ENCODE measurements around the gene TECRL.
A peak's percentile ranks its signal among the peaks of the same experiment; 100 is the strongest.

TECRL gene, protein sequence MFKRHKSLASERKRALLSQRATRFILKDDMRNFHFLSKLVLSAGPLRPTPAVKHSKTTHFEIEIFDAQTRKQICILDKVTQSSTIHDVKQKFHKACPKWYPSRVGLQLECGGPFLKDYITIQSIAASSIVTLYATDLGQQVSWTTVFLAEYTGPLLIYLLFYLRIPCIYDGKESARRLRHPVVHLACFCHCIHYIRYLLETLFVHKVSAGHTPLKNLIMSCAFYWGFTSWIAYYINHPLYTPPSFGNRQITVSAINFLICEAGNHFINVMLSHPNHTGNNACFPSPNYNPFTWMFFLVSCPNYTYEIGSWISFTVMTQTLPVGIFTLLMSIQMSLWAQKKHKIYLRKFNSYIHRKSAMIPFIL

DNA sequence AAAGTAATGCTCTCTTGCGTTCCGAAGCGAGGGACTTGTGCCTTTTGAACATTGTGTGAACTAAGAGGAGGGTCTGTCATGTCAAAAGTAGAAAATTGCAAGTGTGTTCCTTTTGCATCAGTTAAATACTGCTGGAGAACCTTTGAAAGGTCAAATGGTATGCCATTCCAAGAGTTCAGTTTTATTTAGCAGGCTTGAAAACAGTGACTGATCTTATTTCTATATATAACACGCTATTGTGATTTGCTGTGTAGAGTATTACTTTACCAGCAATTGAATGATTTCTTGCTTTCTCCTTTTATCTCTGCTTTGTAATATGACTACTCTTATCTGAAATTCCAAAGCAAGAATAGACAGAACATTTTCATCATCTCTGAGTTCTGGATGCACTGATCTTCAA is at the start of gene TECRL:
Gene TECRL (minus strand): TSS at position 151 of the 400 bp plus-strand sequence. CDS start 99 bp downstream, at position 52.
- DNase-seq (ENCODE audit: low read depth, low spot score) = no peak

GRCh38 chr4:64432674-64433073 is 23.4 kb upstream of the TECRL start:
- no peak for DNase-seq (ENCODE audit: low read depth, low spot score)

DNA sequence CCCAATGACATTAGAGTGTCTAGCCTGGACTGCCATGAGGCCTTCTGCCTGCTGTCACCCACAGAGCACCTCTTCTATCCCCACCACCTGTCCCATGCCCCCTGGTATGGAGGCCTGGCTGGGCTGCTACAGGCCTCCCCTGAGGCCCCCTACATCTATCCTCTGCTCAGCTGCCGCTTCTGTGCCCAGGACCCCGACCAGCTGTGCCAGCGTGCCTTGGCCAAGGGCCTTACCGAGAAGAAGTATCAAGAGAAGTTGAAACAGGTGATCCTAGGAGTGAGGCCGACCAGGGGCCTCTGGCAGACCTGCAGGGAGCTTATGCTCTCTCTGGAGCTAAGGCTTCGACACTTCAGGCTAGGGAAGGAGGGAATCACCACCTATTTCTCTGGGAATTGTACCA is 21.7 kb upstream of the TECRL start:
- no peak for DNase-seq (ENCODE audit: low read depth, low spot score)

DNA sequence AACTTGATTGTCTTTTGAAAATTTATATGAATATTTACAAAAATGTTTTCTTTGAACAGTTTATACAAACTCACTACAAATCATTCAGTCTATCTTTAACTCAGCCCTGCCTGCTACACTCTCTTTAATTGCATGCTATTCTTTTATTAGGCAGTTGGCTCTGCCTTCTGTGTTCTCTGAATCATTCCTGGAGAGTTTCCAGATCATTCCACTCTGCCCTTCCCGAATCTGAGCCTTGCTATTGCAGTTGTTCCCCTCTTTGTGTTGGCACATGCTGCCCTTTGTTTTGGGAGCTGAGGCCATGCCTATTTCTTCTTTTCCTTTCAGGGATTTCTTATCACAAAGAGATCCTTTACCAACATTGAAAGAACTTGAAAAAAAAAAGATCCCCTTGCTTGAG is 8.7 kb upstream of the TECRL start:
- DNase-seq (ENCODE audit: low read depth, low spot score) = no peak

DNA sequence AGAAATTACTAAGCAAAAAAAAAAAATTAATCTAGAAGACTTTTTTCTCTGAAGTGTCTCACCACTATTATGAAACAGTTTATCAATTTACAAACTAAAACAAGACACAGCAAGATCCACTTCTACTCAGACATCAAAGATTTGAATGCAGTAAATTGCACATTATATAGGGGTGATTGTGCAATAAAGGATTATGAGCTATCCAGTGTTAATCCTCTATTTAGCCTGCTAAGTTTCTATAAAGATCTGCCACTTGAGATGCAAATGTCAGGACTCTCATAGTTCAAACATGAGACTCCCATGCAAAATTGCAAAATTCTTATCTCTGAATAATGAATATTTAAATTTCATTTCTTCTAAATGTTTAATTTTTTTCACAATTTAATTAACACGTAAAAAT is 2.2 kb downstream of the TECRL start:
- no peak for DNase-seq (ENCODE audit: low read depth, low spot score)

DNA sequence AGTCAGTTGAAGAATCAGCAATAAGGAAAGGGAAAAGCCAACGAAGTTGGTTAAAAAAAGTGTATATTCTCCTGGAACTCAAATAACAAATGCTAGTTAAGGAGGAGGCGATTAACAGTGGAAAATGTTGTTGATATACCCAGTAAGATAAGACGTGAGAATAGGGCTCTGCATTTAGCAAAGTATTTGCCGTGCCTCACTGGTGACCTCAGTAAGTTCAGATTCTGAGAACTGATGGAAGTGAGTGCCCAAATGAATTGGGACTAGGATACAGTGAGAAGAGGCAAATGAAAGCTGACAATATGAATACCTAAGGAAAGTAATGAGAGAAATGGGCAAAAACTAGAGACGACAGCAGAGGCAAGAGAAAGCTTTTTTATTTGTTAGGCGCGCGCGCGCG is 3.5 kb downstream of the TECRL start:
- no peak for DNase-seq (ENCODE audit: low read depth, low spot score)

DNA sequence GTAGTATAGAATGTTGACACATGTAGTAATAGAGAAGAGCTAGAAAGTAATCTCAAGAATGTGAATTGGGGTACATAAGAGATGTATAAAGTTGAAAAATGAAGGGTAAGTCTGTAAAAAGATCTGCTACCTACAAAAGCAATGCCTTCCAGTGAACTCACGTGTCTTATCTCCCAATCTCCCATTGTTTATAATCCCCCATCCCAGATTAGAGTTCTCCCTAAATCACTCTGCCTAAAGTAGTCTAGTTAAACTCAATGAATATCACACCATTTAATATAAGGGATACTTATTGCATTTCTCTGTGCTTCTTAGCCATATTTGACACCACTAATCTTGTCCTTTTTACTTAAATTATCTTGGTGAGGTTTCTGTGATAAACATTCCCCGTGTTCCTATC is 6.6 kb downstream of the TECRL start:
- no peak for DNase-seq (ENCODE audit: low read depth, low spot score)

GRCh38 chr4:64399313-64400109 is 9.7 kb downstream of the TECRL start:
- DNase-seq (ENCODE audit: low read depth, low spot score) = peak; percentile 48

GRCh38 chr4:64394469-64394868 is 14.8 kb downstream of the TECRL start:
- DNase-seq (ENCODE audit: low read depth, low spot score) = no peak

- DNase-seq (ENCODE audit: low read depth, low spot score) = no peak
Observed at GRCh38 chr4:64388252-64388651, 21.0 kb downstream of the TECRL start.

GRCh38 chr4:64385220-64385619 is 24.0 kb downstream of the TECRL start:
- no peak for DNase-seq (ENCODE audit: low read depth, low spot score)

DNA sequence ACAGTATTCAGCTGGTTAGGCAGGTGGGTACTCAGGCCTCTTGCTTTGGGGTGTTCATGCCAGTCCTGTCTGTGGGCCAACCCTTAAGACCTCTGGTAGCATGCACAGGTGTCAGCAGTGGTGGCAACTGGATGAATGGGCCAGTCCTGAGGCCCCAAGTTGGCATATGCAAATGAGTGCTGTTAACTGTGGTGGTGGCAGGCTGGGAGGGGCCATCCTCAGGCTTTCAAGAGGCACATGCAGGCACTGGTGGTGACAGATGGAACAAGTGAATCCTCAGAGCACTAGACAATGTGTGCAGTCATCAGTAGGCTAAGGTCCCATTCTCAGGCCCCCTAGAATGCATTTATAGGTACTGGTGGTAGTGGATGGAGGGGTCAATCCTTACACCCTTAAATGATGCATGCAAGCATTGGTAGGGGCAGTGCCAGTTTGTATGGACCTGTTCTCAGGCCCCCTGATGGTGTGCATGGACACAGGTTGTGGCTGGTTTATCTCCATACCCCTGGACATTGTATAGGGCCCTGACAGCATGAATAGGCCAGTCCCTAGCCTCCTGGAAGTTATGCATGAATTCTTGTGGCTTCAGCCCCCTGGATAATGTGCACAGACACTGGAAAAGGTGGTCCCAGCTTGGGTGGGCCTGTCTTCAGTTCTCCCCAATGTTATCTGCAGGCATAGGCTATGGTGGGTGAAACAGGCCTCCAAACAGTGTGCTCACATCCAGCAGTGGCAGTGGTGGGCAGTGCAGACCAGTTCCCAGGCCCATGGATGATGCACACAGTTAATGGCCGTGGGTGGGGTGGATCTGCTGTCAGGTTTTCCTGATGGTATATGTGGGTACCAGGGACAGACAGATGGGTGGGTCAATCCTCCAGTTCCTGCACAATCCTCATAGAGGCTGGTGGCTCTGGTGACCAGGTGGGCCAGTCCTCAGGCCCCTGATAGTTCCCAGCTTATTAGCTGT is 24.7 kb downstream of the TECRL start:
- DNase-seq (ENCODE audit: low read depth, low spot score) = no peak

DNA sequence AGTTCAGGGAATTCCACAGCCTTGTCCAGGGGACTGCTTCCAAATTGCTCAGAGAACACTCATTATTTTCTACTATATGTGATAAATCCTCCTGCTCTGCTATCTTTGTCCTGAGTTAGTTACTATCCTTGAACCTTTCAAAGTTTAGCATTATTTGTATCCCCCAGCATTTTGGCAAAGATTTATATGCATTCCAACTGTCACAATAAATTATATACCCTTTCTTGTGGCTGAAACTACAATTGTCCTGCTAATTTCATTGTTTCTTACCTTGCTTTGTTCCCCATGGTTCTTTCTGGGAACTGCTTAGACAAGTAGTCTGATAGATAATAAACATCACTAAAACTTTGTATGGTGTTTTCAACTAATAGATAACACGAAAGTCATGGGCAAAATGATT is 40.5 kb downstream of the TECRL start:
- DNase-seq (ENCODE audit: low read depth, low spot score) = no peak

DNA sequence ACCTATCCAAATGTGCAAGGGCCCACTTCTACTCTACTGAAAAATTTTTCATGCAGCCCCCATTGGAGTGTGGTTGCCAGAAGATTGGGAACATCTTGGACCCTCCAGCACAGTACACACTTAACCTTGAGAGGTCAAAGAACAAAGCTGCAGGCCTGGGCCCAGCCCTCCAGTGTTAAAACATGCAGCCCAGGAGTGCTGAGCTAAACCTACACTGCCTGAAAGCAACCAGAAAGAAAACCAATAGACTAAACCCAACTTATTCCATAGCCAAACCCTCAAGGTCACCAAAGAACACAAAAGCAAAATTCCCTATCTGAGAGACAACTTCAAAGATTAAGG is 47.9 kb downstream of the TECRL start:
- DNase-seq (ENCODE audit: low read depth, low spot score) = no peak

GRCh38 chr4:64360664-64361398 is 48.4 kb downstream of the TECRL start:
- no peak for DNase-seq (ENCODE audit: low read depth, low spot score)

- no peak for DNase-seq (ENCODE audit: low read depth, low spot score)
Observed at GRCh38 chr4:64359489-64359888, 49.8 kb downstream of the TECRL start.

DNA sequence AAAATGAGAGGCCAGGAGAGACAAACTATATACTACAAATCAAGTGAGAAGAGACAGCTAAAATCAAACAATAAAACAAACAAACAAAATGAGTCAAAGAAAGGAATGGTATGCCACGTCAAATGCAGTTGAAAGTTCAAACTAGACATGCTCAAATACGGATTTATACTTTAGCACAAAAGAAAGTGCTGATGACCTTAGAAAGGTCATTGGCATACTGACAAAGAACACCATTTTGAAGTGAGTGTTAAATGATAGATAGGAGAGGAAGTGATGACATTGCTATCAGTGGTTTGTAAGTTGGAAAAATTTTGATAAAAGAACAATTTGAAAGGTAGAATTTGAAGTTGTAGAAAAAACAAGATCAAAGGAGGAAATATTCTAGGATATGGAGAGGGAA is 55.3 kb downstream of the TECRL start:
- no peak for DNase-seq (ENCODE audit: low read depth, low spot score)

DNA sequence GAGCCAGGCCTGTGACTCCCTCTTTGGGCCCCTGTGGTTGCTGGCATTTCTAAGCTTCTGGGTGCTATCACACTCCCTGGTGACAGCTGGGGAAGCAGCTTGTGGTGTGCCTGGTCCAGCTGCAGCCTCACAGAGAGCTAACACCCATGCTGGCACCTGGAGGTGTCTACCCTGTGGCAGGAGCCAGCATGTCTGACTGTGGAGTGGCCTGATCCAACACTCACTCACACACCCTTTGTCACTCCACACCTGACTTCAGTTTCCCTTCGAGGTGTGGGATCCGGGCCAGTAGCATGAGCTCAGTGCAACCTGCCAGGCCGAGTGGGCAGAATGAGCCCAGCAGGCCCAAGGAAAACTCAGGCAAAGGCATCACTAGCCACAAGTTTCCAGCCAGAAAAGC is 67.5 kb downstream of the TECRL start:
- no peak for DNase-seq (ENCODE audit: low read depth, low spot score)

DNA sequence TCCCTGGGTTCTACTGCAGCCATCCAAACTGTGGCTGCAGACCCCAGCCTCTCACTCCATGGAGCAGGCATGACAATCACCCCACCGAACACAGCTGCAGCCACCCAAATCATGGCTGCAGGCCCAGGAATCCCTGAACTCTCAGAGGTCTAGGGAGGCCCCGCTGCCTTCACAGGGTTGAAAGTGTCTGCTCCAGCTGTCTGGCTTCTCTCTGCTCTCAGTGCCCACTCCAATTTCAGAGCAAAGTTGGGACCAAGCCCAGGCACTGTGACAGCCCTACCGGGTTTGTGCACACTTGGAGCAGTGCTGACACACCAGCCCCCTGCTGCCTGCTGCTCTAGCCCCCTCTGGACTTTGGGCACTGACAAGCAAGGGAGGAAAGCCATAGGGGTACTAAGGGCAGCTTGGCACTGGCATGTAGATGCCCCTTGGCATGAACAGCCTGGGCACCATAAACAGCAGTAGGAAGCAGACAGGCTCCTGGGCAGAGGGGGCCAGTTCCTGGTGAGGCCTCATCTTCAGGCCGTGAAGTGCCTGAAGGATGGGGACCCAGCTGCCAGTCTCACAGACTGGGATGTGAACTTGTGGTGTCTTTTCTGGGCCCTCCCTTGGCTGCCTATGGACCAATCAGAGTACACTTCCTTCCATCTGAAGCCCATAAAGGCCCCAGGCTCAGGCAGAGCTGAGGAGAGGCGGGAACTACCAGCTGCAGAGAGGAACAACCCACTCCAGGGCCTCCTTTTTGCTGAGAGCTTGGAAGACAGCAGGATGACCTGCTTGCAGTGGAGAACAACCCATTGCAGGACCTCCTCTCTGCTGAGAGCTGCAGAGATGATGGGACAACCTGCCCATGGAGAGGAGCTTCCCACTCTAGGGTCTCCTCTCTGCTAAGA is 68.8 kb downstream of the TECRL start:
- DNase-seq (ENCODE audit: low read depth, low spot score) = no peak

GRCh38 chr4:64334964-64335363 is 74.3 kb downstream of the TECRL start:
- DNase-seq (ENCODE audit: low read depth, low spot score) = no peak

All from iPS DF 19.7 (cell line).